GM12892 (cell line): ENCODE measurements around the gene ZBTB12.

ENCODE experiments used
- POLR2AphosphoS5 ChIP-seq: IDR thresholded peaks from 2 replicates; pipeline ENCODE4 v1.6.1; 2011; ENCODE audit warnings: low read depth, low read length, control low read depth
- TAF1 ChIP-seq: IDR thresholded peaks from 2 replicates; pipeline ENCODE4 v1.6.1; 2011; ENCODE audit warnings: low read depth, mild to moderate bottlenecking, control low read depth, low read length, borderline replicate concordance

- TF ChIP-seq TAF1 (no peak), POLR2AphosphoS5 (no peak)
These were observed 24.2 kb downstream of the ZBTB12 start for GRCh38 chr6:31877651-31878161.
